ENCODE measurements around the gene ZNF624.
"Not testable (repeated sequence)": the region's sequence is repeated elsewhere in the genome, so short reads cannot be mapped to it uniquely, and the experiment has no call there.

The ZNF624 gene

DNA sequence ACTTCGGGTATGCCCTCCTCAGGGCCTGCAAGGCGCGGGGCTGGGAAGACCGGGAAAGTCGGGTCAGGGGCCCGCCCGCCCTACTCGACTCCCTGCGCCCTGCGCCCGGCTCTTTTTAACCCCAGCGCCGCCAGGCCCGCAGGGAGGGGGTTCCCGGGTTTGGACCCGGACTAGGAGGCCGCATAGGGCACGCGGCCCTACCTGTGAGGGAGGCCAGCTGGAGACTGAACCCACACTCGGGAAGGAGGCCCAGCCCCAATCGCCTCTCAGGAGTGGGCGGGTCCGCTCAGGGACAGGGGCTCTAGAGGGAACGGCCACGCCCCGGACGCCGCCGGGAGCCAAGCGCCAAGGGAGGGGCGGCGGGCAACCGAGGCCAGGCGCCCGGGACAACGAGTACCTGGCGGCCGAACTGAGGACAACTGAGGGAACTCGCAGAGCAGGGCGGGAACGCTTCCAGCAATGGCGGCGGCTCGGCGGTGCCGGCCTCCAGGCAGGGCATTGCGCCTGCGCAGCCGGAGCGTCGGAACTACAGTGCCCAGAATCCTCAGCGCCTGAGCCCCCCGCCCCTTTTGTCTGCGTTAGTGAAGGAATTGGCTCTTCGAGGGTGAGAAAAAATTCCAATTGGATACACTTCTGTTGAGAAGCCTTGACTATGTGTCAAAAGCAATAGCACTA, at the start of gene ZNF624:
Gene ZNF624, minus strand, starts transcription at position 484 of the 675 bp plus-strand sequence.
- peak; percentile 91 for DNase-seq (ENCODE audit: low read depth)

GRCh38 chr17:16697603-16698002, 44.0 kb upstream of the ZNF624 start:
- not testable (repeated sequence) for DNase-seq (ENCODE audit: low read depth)

GRCh38 chr17:16690447-16690846, 36.8 kb upstream of the ZNF624 start:
- DNase-seq (ENCODE audit: low read depth): not testable (repeated sequence)

- DNase-seq (ENCODE audit: low read depth): not testable (repeated sequence)
Measured at GRCh38 chr17:16689731-16690281, 36.2 kb upstream of the ZNF624 start, which contains the start of gene CCDC144A. Gene CCDC144A (plus strand): TSS chr17:16690241. CDS start chr17:16690401, 160 bp downstream.

DNA sequence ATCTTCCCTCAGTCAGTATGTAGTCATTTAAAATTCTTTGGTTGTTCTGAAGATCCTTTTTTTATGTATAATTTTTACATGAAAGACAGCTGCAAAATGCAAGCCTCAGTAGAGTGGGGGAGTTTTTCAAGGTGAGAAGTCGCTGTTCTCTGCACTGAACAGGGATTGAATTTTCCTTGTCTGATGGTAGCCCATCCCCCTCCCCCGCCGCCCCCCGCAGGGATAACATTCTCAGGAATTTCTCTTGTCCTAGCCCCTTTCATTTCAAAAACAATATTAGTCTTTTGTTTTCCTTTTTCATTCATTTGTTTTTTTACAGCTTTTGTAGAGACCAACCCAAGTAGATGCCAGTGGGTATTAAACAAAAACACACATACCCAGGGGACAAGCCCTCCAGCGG, 33.5 kb upstream of the ZNF624 start:
- not testable (repeated sequence) for DNase-seq (ENCODE audit: low read depth)

DNA sequence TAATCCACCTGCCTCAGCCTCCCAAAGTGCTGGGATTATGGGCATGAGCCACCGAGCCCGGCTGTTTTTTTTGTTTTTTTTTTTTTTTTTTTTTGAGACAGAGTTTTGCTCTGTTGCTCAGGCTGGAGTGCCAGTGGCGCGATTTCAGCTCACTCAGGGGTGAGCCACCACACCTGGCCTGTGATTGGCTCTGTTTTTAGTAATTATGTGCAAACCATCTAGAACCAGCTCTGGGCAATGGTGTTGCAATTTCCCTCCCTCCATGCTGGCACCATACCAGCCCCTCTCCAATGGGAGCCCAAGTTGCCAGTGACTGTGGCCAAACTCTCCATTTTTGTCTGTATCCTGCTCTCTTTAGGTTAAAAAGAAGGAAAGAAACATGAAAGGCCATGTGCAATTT, 32.4 kb upstream of the ZNF624 start:
- not testable (repeated sequence) for DNase-seq (ENCODE audit: low read depth)

GRCh38 chr17:16683290-16684138, 29.9 kb upstream of the ZNF624 start:
- not testable (repeated sequence) for DNase-seq (ENCODE audit: low read depth)

DNA sequence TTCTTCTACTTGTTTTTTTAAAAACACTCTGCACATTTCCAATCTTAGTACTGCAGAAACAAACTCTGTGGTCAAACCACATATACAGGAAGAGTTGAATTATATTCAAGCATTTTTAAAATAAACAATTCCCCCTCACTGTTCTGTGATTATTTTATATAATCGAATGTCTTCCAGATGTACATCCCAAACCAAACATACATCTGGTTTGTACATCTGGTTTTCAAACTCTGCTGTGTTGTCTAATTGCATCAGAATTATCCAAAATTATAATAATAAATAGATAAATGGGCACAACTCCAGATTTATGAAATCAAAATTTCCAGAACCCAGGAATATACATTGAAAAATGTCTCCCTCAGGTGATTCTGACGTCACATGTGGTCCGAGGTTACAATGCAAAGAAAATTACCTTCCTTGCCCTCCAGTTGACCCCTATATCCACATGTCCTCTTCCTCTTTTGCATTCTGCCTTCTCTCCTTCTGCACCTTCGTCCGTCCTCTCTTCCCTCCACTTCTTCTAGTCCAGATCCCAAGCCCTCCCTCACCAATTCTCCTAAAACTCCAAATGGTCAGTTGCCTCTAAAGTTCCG, 23.1 kb upstream of the ZNF624 start:
- no peak for DNase-seq (ENCODE audit: low read depth)

GRCh38 chr17:16666907-16667636, 13.4 kb upstream of the ZNF624 start:
- not testable (repeated sequence) for DNase-seq (ENCODE audit: low read depth)

- not testable (repeated sequence) for DNase-seq (ENCODE audit: low read depth)
Measured at GRCh38 chr17:16666553-16666906, 12.9 kb upstream of the ZNF624 start.

- DNase-seq (ENCODE audit: low read depth): peak; percentile 13
Measured at GRCh38 chr17:16662936-16663335, 9.3 kb upstream of the ZNF624 start.

DNA sequence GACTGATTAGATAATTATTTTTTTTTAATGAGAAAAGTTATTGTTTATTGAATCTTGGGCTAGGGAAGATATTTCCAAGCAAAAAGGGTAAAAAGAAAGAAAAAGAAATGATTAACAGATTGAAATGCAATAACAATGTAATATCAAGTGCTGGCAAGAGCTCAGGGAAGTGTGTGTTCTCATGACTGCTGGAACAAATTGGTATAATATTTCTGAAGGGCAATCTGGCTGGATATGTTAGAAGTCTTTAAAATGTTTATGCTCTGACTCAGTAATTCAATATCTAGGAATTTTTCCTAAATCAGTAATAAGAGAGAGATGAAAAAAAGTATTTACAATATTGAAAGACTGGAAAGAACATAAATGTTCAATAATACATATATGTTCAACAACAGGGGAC, 7.6 kb upstream of the ZNF624 start:
- DNase-seq (ENCODE audit: low read depth): no peak

DNA sequence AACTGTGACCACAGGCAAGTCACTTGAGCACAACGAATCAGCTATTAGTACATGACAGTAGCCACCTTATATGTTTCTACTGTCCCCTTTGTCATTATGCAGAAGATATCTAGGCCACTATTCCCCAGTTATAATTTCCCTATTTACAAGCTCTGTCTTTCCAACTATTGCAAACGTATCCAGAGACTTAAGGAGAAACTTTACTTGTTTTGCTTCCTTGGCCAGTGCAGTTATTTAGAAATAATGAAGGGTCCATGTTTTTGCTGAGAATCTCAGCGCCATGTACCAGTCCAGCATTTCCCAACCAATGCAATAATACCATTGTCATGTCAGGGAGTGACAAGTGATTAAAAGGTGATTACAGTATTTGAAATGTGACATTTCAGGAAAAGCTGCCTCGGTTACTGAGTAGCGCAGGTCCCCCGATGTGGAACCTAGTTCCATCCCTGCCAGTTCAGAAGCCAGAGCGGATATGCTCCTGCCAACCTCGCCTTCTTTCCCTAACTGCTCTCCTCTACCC, 743 bp downstream of the ZNF624 start:
- DNase-seq (ENCODE audit: low read depth): no peak

GRCh38 chr17:16652252-16652651, 1.4 kb downstream of the ZNF624 start:
- no peak for DNase-seq (ENCODE audit: low read depth)

GRCh38 chr17:16649585-16649984, 4.1 kb downstream of the ZNF624 start:
- peak; percentile 7 for DNase-seq (ENCODE audit: low read depth)

DNA sequence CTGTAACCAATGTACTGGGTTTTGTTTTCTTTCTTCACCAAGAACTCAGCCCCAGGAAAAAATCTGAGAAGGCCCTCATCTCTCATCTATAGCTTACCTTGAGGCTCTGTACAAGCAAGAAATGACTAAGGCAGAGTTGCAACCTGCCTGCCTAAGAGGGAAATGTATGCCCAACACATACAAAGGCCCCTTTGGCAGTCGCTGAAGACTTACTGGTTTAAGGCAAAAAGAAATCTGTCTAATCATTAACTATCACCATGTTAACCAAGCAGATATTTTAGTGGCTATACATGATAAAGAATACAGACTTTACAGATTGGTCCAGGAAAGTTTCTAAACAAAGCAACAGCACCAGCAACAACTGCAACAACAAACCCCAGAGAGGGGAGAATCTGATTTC, 14.2 kb downstream of the ZNF624 start:
- DNase-seq (ENCODE audit: low read depth): no peak

DNA sequence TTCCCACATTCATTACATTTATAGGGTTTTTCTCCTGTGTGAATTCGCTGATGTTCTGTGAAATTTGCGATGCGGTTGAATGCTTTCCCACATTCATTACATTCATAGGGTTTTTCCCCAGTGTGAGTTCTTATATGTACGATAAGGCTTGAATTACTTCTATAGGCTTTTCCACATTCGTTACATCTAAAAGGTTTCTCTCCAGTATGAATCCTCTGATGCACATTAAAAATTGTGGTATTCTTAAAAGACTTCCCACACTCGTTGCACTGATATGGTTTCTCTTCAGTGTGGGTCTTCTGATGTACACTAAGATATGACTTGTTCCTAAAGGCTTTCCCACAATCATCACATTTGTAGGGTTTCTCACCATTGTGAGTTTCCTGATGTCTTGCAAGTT, 30.4 kb downstream of the ZNF624 start:
- no peak for DNase-seq (ENCODE audit: low read depth)

DNA sequence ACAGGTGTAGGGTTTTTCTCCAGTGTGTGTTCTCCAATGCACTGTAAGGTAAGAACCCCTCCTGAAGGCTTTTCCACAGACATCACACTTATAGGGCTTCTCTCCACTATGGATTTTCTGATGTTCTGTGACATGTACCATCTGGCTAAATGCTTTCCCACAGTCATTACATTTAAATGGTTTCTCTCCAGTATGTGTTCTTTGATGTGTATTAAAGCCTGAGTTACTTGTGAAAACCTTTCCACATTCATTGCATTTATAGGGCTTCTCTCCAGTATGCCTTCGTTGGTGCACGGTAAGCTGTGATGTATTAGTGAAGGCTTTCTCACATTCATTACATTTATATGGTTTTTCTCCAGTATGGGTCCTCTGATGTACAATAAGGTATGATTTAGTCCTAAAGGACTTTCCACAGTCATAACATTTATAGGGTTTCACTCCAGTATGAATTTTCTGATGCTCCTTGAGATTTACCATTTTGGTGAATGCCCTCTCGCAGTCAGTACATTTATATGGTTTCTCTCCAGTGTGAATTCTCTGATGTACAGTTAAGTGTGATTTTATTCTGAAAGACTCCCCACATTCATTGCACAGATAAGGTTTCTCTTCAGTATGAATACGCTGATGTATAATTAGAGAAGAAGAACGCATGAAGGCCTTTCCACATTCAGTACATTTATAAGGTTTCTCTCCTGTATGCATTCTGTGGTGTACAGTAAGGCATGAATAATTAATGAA, 30.9 kb downstream of the ZNF624 start:
- DNase-seq (ENCODE audit: low read depth): no peak

DNA sequence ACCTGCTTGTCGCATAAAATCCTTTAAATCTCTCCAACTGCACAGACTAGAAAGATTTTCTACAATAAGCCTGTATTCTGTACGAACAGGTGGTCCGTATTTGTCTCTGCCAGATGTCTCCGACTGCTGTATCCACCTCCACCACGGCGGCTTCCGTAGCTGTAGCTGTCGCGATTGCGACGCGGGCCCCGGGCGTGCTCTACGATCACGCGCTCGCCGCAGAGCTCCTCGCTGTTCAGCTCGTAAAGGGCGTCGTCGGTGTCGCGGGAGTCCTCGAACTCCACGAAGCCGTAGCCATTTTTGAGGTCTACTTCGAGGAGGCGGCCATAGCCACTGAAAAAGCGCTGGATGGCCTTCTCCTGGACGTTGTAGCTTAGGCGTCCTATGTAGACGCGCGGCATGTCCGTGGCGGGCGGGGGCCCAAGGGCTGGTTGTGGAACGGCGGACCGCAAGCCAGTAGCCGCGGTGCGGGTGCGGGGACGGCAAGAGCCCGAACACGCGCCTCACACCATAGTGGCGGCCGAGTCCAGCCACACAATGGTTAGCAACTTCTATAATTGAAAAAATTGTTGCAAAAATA, 36.1 kb downstream of the ZNF624 start:
- no peak for DNase-seq (ENCODE audit: low read depth)

GRCh38 chr17:16599537-16599936, 54.1 kb downstream of the ZNF624 start:
- DNase-seq (ENCODE audit: low read depth): no peak
